Activated effector memory CD4-positive, alpha-beta T cell treated with anti-CD3 and anti-CD28 coated beads, Interleukin-2, amount 50 U/mL, for 16 hours (primary cell): ENCODE results near the gene B4GALNT4.
A peak's percentile ranks its signal among the peaks of the same experiment; 100 is the strongest.
"Not testable (repeated sequence)": the region's sequence is repeated elsewhere in the genome, so short reads cannot be mapped to it uniquely, and the experiment has no call there.

Source experiments
- DNase-seq: peaks from one replicate; pipeline ENCODE4 v3.0.0-alpha.2; 2020

B4GALNT4 gene

DNA sequence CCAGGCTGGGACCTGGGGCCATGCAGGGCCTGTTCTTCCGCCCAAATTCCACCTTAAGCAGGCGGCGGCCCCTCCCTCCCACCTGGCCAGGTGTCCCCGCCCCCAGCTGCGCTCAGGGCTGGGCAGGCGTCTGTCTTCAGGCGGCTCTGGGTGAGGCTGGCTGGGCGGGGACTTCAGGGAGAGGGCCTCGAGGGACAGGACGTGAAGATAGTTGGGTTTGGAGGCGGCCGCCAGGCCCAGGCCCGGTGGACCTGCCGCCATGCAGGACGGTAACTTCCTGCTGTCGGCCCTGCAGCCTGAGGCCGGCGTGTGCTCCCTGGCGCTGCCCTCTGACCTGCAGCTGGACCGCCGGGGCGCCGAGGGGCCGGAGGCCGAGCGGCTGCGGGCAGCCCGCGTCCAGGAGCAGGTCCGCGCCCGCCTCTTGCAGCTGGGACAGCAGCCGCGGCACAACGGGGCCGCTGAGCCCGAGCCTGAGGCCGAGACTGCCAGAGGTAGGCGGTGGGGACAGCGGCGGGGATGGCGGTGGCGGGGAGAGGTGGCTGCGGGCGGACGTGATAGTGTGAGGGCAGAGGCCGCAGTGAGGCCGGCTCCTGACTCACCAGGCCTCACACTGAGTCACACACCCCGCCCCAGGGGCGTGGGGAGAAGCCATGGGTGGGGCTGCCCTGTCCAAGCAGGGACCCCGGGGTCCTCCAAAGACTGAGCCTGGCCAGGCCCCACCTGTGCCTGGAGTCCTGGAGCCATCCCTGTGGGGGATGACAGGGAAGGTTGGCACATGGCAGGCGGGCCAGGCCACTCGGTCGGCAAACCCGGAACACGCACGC, 24.9 kb downstream of the B4GALNT4 start, which contains the start of gene PKP3:
Gene PKP3 (plus strand): TSS at position 176 of the 824 bp plus-strand sequence. CDS start 84 bp downstream, at position 260.
- DNase-seq: no peak

DNA sequence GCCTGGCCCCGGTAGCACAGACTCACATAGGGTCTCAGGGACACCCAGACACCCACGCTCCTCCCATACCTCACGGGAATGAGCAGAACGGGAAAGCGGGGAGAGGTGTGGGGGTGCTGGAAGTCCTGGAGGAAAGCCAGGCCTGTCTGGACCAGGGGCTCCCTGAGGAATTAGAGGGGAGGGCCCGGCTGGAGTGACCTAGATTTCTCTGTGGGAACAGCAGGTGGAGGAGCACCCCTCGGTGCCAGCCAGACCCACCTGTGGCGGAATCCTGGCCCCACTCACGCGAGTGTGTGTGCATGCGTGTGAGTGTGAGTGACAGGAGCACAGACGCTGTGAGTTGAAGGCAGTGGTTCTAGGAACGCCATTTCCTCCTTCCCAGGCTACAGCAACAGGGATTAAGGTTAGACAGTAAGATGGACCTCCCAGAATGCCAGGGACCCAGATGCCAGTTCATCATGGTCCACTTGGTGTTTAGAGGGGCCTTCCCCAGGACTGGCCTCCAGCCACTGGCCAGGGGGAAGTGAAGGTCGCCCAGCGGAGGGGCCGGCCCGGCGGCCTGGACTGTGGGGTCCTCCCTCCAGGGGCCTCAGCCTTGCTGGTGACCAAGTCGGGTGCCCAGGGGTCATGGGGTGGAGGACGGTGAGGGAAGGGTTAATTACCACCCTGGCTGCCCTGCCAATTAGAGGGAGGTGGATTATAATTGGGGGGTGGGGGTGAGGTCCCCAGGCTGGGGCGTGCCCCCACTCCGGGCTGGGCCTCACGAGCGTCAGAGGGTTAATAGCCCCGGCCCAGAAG, 25.8 kb downstream of the B4GALNT4 start:
- no peak for DNase-seq

DNA sequence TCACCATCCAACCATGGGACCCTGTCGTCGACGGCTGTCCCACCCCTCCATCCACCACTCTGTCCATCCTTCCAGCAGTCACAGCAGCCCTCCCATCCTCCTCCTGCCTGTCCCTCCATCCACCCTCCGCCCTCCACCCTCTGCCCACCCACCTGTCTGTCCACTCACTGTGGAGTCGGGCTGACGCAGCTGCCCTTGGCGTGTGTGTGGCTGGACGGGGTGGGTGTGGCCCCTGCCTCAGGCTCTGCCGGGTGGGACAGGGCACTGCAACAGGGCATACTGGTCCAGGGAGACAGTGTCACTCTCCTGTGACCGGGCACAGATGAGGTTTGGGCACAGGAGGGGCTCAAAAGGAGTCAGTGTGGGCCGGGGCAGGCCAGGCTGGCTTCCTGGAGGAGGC, 26.6 kb downstream of the B4GALNT4 start:
- DNase-seq: no peak

DNA sequence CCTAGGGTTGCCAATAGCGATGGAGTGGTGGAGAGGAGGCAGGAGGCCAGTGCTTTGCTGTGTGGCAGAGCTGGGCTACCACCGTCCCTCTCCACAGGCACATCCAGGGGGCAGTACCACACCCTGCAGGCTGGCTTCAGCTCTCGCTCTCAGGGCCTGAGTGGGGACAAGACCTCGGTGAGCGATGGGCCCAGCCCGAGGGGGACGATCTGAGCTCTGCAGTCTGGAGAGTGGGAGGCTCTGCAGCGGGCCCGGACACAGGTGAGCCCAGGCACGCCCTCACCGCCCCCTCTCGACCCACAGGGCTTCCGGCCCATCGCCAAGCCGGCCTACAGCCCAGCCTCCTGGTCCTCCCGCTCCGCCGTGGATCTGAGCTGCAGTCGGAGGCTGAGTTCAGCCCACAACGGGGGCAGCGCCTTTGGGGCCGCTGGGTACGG, 27.2 kb downstream of the B4GALNT4 start:
- no peak for DNase-seq

DNA sequence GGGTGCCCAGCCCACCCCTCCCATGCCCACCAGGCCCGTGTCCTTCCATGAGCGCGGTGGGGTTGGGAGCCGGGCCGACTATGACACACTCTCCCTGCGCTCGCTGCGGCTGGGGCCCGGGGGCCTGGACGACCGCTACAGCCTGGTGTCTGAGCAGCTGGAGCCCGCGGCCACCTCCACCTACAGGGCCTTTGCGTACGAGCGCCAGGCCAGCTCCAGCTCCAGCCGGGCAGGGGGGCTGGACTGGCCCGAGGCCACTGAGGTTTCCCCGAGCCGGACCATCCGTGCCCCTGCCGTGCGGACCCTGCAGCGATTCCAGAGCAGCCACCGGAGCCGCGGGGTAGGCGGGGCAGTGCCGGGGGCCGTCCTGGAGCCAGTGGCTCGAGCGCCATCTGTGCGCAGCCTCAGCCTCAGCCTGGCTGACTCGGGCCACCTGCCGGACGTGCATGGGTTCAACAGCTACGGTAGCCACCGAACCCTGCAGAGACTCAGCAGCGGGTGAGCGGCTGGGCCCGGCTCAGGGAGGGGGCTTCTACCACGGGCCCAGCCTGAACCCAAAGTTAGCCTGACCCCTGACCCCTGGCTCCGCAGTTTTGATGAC, 27.7 kb downstream of the B4GALNT4 start:
- no peak for DNase-seq

DNA sequence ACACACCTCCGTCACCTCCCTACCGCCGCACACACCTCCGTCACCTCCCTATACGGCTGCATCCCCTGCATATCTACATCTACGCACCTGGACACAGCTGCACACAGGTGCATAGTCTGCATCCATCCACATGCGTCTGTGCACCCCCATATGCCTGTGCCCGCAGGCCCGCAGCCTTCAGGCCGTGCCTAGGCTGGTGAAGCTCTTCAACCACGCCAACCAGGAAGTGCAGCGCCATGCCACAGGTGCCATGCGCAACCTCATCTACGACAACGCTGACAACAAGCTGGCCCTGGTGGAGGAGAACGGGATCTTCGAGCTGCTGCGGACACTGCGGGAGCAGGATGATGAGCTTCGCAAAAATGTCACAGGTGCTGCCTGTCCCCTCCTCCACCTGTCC, 29.5 kb downstream of the B4GALNT4 start:
- DNase-seq: no peak

DNA sequence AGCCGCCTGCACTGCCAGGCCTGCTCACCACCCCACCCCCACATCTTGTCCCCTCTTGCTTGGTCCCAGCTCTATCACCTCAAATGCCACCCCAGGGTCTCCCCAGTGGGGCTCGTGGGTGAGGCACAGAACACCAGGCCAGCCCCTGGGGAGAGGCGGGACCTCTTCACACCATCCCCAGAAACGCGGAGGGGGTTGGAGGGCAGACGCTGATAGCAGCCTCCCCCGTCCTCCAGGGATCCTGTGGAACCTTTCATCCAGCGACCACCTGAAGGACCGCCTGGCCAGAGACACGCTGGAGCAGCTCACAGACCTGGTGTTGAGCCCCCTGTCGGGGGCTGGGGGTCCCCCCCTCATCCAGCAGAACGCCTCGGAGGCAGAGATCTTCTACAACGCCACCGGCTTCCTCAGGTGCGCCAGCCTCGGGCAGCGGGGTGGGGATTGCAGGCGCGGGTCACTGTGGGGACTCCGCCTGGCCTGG, 30.5 kb downstream of the B4GALNT4 start:
- DNase-seq: no peak

DNA sequence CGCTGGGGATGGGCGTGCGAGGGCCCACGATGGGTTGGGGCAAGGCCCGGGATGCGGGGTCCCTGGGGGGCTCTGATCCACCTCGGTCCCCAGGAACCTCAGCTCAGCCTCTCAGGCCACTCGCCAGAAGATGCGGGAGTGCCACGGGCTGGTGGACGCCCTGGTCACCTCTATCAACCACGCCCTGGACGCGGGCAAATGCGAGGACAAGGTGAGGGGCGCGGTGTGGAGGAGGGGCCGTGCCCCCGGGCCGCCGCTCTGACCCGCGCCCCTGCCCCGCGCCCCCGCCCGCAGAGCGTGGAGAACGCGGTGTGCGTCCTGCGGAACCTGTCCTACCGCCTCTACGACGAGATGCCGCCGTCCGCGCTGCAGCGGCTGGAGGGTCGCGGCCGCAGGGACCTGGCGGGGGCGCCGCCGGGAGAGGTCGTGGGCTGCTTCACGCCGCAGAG, 31.0 kb downstream of the B4GALNT4 start:
- DNase-seq: no peak

DNA sequence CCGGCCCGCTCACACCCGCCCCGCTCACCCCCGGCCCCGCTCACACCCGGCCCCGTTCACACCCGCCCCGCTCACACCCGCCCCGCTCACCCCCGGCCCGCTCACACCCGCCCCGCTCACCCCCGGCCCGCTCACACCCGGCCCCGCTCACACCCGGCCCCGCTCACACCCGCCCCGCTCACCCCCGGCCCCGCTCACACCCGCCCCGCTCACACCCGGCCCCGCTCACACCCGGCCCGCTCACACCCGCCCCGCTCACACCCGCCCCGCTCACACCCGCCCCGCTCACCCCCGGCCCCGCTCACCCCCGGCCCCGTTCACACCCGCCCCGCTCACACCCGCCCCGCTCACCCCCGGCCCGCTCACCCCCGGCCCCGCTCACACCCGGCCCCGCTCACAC, 31.9 kb downstream of the B4GALNT4 start:
- not testable (repeated sequence) for DNase-seq

DNA sequence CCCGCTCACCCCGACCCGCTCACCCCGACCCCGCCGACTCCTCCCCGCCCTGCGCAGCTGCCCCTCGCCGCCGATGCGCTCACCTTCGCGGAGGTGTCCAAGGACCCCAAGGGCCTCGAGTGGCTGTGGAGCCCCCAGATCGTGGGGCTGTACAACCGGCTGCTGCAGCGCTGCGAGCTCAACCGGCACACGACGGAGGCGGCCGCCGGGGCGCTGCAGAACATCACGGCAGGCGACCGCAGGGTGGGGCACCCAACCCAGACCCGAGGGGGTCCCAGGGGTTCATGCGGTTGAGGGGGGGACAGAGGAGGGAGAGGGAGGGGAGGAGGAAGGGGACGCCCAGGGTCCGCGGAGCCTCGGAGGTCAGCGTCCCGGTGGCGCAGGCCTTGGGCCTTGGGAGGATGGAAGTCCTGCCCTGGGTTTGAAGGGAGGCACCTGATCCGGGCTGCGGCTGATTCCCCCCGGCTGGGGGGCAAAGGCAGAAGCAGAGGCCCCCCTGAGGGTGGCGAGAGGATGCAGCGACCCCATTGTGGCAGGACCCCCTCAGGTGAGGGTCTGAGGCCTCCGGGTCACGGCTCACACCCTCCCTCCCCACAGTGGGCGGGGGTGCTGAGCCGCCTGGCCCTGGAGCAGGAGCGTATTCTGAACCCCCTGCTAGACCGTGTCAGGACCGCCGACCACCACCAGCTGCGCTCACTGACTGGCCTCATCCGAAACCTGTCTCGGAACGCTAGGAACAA, 33.9 kb downstream of the B4GALNT4 start:
- DNase-seq: no peak

DNA sequence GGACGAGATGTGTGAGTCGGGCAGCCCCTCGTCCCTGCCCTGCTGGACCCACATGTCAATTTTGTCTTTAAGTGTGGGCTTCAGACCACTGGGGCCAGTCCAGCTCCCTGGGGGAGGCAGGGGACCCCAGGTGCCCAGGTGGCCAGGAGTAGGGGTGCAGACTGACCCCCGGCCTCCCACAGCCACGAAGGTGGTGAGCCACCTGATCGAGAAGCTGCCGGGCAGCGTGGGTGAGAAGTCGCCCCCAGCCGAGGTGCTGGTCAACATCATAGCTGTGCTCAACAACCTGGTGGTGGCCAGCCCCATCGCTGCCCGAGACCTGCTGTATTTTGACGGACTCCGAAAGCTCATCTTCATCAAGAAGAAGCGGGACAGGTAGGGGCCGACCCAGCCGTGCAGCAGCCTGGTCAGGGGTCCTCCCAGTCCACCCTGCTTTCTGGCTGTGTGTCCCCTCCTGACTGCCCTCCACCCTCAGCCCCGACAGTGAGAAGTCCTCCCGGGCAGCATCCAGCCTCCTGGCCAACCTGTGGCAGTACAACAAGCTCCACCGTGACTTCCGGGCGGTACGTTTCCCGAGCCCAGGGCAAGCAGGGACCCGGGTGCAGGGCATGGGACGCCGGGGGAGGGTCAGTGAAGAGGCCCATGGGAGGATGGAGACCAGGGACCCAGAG, 34.6 kb downstream of the B4GALNT4 start:
- no peak for DNase-seq

DNA sequence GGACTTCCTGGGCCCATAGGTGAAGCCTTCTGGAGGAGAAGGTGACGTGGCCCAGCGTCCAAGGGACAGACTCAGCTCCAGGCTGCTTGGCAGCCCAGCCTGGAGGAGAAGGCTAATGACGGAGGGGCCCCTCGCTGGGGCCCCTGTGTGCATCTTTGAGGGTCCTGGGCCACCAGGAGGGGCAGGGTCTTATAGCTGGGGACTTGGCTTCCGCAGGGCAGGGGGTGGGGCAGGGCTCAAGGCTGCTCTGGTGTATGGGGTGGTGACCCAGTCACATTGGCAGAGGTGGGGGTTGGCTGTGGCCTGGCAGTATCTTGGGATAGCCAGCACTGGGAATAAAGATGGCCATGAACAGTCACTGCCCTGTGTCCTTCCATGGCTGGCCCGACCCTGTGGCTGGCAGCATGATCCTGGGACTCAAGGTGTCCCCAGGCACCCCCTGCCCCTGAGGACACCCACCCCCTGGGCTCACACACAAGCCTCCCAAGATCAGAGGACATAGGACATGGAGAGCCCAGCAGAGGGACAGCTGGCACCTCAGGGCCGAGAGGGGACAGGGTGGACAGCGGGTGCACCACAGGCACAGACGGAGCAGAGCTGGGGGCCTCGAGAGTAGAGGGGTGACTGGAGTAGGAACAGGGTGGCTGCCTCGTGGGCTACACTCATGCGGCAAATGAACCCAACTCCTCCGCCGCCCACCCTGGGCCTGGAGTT, 35.4 kb downstream of the B4GALNT4 start:
- DNase-seq: no peak

DNA sequence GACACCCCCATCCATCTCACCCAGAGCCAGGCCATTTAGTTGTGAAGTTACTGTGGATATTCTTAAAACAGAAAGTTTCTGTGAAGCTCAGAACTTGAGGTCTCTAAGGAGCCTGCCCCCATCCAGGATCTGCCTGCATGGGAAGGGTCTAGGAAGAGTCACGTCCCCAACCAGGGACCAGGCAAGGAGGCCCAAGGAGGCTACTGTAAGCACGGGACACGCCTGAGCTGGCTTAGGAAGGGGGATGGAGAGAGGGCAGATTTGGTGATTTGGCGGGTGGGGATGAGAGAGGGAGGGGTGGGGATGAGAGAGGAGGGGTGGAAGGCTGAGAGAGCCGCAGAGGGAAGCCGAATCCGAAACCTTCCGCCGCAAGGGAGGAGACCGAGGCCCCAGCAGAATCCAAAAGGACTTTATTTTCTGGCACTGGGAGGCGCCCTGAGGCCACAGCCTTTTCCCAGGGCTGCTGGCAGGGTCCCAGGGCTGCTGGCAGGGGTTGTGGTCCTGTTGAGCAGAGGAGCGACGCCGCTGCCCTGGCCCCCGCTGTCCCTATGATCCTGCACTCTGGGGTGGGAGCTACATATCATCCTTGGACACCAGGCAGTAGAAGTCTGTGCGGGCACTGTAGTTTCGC, 36.1 kb downstream of the B4GALNT4 start:
- no peak for DNase-seq

DNA sequence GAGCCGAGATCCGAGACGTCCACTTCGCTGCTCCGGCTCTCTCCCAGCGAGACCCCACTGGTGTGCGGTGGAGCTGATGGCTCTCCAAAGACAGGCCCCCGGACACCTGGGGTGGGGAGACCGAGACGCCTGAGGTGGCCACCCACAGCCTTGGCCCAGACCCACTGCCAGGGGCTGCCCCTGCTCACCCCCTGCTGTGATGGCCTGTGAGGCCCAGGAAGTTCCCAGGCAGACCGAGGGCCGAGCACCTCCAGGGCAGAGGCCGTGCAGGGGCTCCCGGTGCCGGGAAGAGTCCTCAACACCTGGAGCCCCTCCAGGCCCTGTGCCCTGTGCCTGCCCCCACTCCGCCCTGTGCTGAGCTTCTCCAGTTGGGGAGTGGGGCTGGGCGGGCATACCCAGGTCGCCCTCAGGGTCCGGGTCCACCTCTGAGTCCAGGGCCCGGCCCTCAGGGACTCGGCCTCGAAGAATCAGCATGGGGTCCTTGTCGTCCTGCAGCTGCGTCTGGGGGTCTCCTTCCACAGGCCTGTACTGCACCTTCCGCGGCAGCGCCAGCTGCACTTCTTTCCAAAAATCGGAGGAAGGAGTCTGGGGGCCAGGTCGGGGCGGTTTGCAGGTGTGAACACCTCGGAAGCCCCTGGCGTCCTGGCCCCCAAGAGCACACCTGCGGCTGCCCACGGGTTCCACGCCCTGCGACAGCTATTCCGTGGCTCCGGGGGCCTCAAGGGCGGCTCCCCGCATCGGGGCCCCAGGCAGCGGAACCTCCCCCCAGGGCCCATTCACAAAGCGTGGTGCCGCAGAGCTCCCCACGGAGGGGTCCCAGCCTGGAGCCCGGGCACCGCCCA, 36.9 kb downstream of the B4GALNT4 start:
- DNase-seq: no peak

DNA sequence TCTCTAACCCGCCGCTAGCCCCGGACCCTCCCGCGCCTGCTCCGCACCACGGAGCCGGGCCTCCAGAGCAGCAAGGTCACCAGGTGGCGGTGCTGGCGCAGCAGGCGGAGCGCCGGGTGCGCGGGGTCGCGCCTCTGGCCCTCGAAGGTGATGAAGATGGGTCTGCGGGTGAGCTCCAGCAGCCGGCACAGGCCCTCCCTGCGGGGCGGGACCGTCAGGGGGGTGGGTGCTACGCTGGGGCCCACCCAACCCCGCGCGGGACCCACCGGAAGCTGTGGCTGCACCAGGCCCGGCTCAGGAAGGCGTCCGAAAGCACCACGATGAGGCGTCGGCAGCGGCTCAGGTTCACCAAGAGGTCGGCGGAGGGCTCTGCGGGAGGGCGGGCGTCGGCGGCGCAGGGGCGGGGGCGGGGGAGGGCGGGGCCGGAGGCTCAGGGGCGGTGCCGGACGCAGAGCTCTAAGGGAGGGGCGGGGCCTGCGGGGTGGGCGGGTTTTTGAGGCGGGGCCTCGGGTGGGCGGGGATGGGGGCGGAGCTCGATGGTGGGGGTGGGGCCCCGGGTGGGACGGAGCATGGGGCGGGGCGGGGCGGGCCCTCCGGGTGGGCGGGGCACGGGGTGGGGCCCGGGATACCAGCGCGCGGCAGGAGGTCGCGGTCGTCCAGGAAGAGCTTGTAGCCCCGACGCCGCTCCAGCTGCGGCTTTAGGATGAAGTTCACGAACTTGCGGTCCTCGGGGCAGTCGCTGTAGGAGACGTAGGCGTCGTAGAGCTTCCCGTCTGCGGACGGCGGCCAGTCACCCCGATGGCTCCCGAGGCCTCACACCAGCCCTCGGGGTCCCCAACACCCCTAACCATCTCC, 37.7 kb downstream of the B4GALNT4 start:
- DNase-seq: peak; percentile 96

DNA sequence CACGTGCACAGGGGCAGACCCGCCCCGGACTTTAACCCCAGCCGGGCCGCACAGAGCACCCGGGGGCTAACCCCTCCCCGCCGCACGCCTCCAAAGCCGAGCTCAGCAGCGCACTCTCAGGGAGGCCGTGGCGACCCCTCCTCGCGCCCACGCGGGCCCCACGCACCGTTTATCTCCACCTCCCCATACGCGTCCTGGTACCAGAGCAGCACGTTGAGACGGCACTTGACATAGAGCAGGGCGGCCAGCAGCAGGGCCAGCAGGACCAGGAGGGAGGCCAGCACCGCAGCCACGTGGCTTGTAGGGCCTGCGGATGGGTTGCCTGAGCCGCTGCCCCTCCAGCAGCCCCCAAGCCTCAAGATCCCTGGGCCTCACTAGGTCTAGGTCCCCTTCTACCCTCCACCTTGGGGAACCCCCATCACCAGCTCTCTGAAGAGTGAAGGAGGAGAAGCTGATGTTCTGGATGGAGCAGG, 38.4 kb downstream of the B4GALNT4 start:
- DNase-seq: peak; percentile 65

DNA sequence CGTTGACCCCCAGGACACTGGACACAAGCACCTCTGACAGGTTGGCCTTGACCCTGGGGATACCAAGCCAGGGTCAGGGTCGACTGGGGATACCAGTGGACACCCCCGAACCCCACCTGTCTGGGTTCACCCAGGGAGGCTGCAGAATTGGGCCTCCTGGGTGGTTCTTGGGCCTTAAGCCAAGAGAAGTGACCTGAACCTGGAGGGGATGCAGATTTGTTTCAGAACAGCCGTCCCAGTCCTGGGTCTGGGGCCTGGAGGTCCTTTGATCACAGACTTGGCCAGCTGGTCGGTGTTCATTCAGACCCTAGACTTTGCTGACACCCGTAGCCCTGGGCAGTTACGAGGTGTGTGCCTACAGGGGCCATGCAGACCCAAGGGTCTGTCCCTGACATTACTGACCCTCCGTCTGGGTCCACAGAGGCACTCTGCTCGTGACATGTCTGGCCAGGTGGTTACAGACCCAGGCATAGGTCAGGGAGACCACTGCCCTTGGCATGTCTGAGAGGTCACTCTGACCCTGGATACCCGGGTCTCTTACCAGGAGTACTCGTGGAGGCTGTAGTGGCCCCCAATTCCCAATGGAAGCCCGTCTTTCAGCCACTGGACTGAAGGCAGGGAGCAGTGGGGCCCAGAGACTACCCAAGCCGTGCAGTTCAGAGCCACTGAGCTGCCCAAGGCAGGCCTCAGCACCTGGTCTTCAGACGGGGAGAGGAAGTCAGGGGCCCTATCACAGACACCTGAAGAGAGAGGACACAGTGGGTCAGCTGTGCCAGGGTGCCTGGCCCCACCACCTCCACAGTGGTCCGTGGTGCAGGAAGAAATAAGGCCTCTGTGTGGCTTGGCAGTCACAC, 39.1 kb downstream of the B4GALNT4 start:
- DNase-seq: no peak
